IMR-90 (cell line): ENCODE results near the gene SCFD2. TPM values are rescaled to one million over a fixed set of nuclear protein-coding genes. Genes with fewer than 3 reads are reported as not detected.

ENCODE experiments used
- ATAC-seq: fragments of 200-7000 bp; cut with Tn5 transposase; 2 replicates; pipeline ENCODE4 v1.9.1; 2020; ENCODE audit warnings: low read depth, mild to moderate bottlenecking, moderate library complexity
- BruUV-seq: library from RNA; stranded (reverse); fragments of 400-500 nt; replicated peaks from 2 replicates; lab custom pipeline; 2021; lab: Mats Ljungman, UMichigan
- CTCF ChIA-PET: fragments of 300-600 bp; formaldehyde crosslinking; extraction: SDS; loops from one replicate; lab custom pipeline; 2021; ENCODE audit warnings: antibody characterized with exemption; lab: Yijun Ruan, JAX
- POLR2A ChIA-PET: fragments of 300-600 bp; sonication (Branson Sonifier 250); formaldehyde crosslinking; loops from one replicate; lab custom pipeline; 2022; ENCODE audit warnings: antibody characterized with exemption; ENCODE audit not compliant: unreplicated experiment; lab: Charles Lee
- DNase-seq: peaks from one replicate; pipeline ENCODE4 v3.0.0; 2013
- H2AFZ ChIP-seq: replicated peaks from 2 replicates; pipeline ENCODE3; 2013; ENCODE audit warnings: low read length, mild to moderate bottlenecking; ENCODE audit not compliant: poor library complexity
- H2AK5ac ChIP-seq: 2 replicates; pipeline ENCODE4 v1.6.1; 2013; ENCODE audit warnings: low read depth, low read length, inconsistent platforms
- H2AK9ac ChIP-seq: replicated peaks from 2 replicates; pipeline ENCODE3; 2013; ENCODE audit warnings: mild to moderate bottlenecking, low read depth, low read length, moderate library complexity; ENCODE audit not compliant: poor library complexity
- H2BK120ac ChIP-seq: 2 replicates; pipeline ENCODE4 v1.6.1; 2013; ENCODE audit warnings: low read depth, low read length, inconsistent platforms
- H2BK15ac ChIP-seq: 3 replicates; pipeline ENCODE4 v1.6.1; 2013; ENCODE audit warnings: low read depth, low read length, inconsistent platforms
- H2BK20ac ChIP-seq: 2 replicates; pipeline ENCODE4 v1.6.1; 2013; ENCODE audit warnings: low read depth, mild to moderate bottlenecking, inconsistent platforms, low read length, moderate library complexity
- H2BK5ac ChIP-seq: 2 replicates; pipeline ENCODE4 v1.6.1; 2013; ENCODE audit warnings: mild to moderate bottlenecking, low read depth, low read length, inconsistent platforms; ENCODE audit not compliant: poor library complexity, severe bottlenecking
- H3K14ac ChIP-seq: replicated peaks from 2 replicates; pipeline ENCODE4 v1.6.1; 2013; ENCODE audit warnings: low read depth, low read length, inconsistent platforms
- H3K18ac ChIP-seq: 2 replicates; pipeline ENCODE4 v1.6.1; 2013; ENCODE audit warnings: low read depth, low read length, control low read depth
- H3K23ac ChIP-seq: 2 replicates; pipeline ENCODE4 v1.6.1; 2013; ENCODE audit warnings: low read depth, low read length, inconsistent platforms
- H3K27ac ChIP-seq: 2 replicates; pipeline ENCODE4 v1.5.1; 2013; ENCODE audit warnings: mild to moderate bottlenecking, control low read depth, low read length; ENCODE audit not compliant: insufficient read depth
- H3K27me3 ChIP-seq: 2 replicates; pipeline ENCODE4 v1.6.1; 2013; ENCODE audit warnings: low read length; ENCODE audit not compliant: control insufficient read depth, insufficient read depth
- H3K36me3 ChIP-seq: 2 replicates; pipeline ENCODE4 v1.6.1; 2013; ENCODE audit warnings: low read length, mixed read lengths; ENCODE audit not compliant: control insufficient read depth, insufficient read depth
- H3K4ac ChIP-seq: 2 replicates; pipeline ENCODE4 v1.6.1; 2013; ENCODE audit warnings: low read depth, low read length, inconsistent platforms
- H3K4me1 ChIP-seq: 2 replicates; pipeline ENCODE4 v1.6.1; 2013; ENCODE audit warnings: low read length, mixed read lengths; ENCODE audit not compliant: control insufficient read depth, insufficient read depth
- H3K4me2 ChIP-seq: 2 replicates; pipeline ENCODE4 v1.6.1; 2013; ENCODE audit warnings: low read depth, mild to moderate bottlenecking, control low read depth, low read length, moderate library complexity
- H3K4me3 ChIP-seq: 2 replicates; pipeline ENCODE4 v1.5.1; 2013; ENCODE audit warnings: low read depth, mild to moderate bottlenecking, control low read depth, low read length, moderate library complexity; ENCODE audit not compliant: insufficient read depth
- H3K56ac ChIP-seq: 2 replicates; pipeline ENCODE4 v1.6.1; 2013; ENCODE audit warnings: low read length, inconsistent platforms; ENCODE audit not compliant: insufficient read depth; ENCODE audit errors: extremely low read depth
- H3K79me1 ChIP-seq, 2 experiments: 2 replicates each; pipeline ENCODE4 v1.6.1; 2013; ENCODE audit warnings: low read length in 2 of 2, inconsistent platforms in 1 of 2, low read depth in 1 of 2
- H3K9ac ChIP-seq: 2 replicates; pipeline ENCODE4 v1.6.1; 2013; ENCODE audit warnings: low read depth, low read length, control low read depth
- H3K9me1 ChIP-seq: 2 replicates; pipeline ENCODE4 v1.6.1; 2013; ENCODE audit warnings: low read length, inconsistent platforms; ENCODE audit not compliant: insufficient read depth
- H3K9me3 ChIP-seq: 2 replicates; pipeline ENCODE4 v1.6.1; 2013; ENCODE audit warnings: low read length; ENCODE audit not compliant: control insufficient read depth, insufficient read depth
- H4K20me1 ChIP-seq: 2 replicates; pipeline ENCODE4 v1.6.1; 2013; ENCODE audit warnings: low read length, inconsistent platforms; ENCODE audit not compliant: insufficient read depth
- H4K5ac ChIP-seq: 2 replicates; pipeline ENCODE4 v1.6.1; 2013; ENCODE audit warnings: mild to moderate bottlenecking, low read depth, low read length, control low read depth
- H4K8ac ChIP-seq, 2 experiments: 2 replicates each; pipeline ENCODE4 v1.6.1; 2013; ENCODE audit warnings: low read depth in 2 of 2, low read length in 2 of 2, control low read depth in 1 of 2, inconsistent platforms in 1 of 2
- H4K91ac ChIP-seq: 2 replicates; pipeline ENCODE4 v1.6.1; 2013; ENCODE audit warnings: low read depth, low read length, inconsistent platforms; ENCODE audit not compliant: insufficient read depth
- BHLHE40 ChIP-seq: fragments of 150-350 bp; IDR thresholded peaks from 2 replicates; pipeline ENCODE4 v1.6.1; 2016; ENCODE audit warnings: mild to moderate bottlenecking, low read depth, low read length
- CEBPB ChIP-seq: IDR thresholded peaks from 2 replicates; pipeline ENCODE4 v1.6.1; 2012; ENCODE audit warnings: low read depth, low read length, improper control_type of control experiment
- CTCF ChIP-seq: conservative IDR thresholded peaks from 2 replicates; pipeline ENCODE4 v1.5.1; 2012; ENCODE audit warnings: mild to moderate bottlenecking, low read depth, low read length, improper control_type of control experiment
- ELK1 ChIP-seq: fragments of 150-350 bp; IDR thresholded peaks from 2 replicates; pipeline ENCODE4 v1.6.1; 2016; ENCODE audit warnings: low read depth, mild to moderate bottlenecking, low read length, moderate library complexity, borderline replicate concordance
- MAFK ChIP-seq: IDR thresholded peaks from 2 replicates; pipeline ENCODE4 v1.6.1; 2012; ENCODE audit warnings: low read depth, low read length, improper control_type of control experiment
- MXI1 ChIP-seq: IDR thresholded peaks from 2 replicates; pipeline ENCODE4 v1.6.1; 2012; ENCODE audit warnings: low read depth, mild to moderate bottlenecking, low read length, moderate library complexity, borderline replicate concordance
- NFE2L2 ChIP-seq: fragments of 150-350 bp; IDR thresholded peaks from 2 replicates; pipeline ENCODE4 v1.6.1; 2016; ENCODE audit warnings: low read depth, mild to moderate bottlenecking, low read length
- POLR2A ChIP-seq: IDR thresholded peaks from 2 replicates; pipeline ENCODE4 v1.6.1; 2012; ENCODE audit warnings: mild to moderate bottlenecking, low read depth, low read length
- RAD21 ChIP-seq: IDR thresholded peaks from 2 replicates; pipeline ENCODE4 v1.6.1; 2012; ENCODE audit warnings: low read length, improper control_type of control experiment
- RCOR1 ChIP-seq: IDR thresholded peaks from 2 replicates; pipeline ENCODE4 v1.6.1; 2012; ENCODE audit warnings: mild to moderate bottlenecking, low read length, improper control_type of control experiment; ENCODE audit not compliant: insufficient replicate concordance
- USF2 ChIP-seq: fragments of 150-350 bp; IDR thresholded peaks from 2 replicates; pipeline ENCODE4 v1.6.1; 2017; ENCODE audit warnings: mild to moderate bottlenecking, antibody characterized with exemption, low read length, low read depth
- WGBS, 2 experiments: methylation state at CpG; one replicate each; pipeline versions ENCODE4 v1.1.5 to v1.1.7; 2013; ENCODE audit warnings: missing lambda C conversion rate in 2 of 2; ENCODE audit not compliant: insufficient read length in 1 of 2; ENCODE audit errors: extremely low coverage in 2 of 2; 5-methylcytosine and 5-hydroxymethylcytosine counted together
- dilution Hi-C: fragments of 300-500 bp; cut with HindIII; formaldehyde crosslinking; loops from one replicate; pipeline ENCODE4 v1.14.3; 2018; ENCODE audit warnings: low sequenced_read_pairs; ENCODE audit not compliant: unreplicated experiment
- in situ Hi-C: fragments of 300-500 bp; cut with MboI; formaldehyde crosslinking; loops from 3 replicates; pipeline ENCODE4 v1.14.3; 2019; ENCODE audit warnings: low sequenced_read_pairs, inconsistent platforms, mixed read lengths
- intact Hi-C: fragments of 100-400 bp; cut with micrococcal nuclease; formaldehyde crosslinking; loops from 2 replicates; pipeline ENCODE4 v1.10.0; 2022
- polyA plus RNA-seq, 3 experiments: library from polyadenylated mRNA; depleted of rRNA; stranded (reverse); fragments of >200 nt; gene quantifications; 2 replicates each; pipeline ENCODE4 v1.2.3, GENCODE V29; 2012; ENCODE audit warnings: low replicate concordance in 1 of 3
- total RNA-seq: library from RNA; depleted of rRNA; stranded (reverse); fragments of >200 nt; gene quantifications from 2 replicates; pipeline ENCODE4 v1.2.3, GENCODE V29; 2012

The SCFD2 gene
- total and polyA plus RNA-seq, 2 of the 4 experiments (the other 2 are of a cell fraction), result 18.9 to 62.4 TPM

- H3K9me3 ChIP-seq, result no peaks in the 10 kb centered on the region
- no peak overlapping the region; the same call in 1 of the 2 replicates for H2AK5ac ChIP-seq
- H3K14ac ChIP-seq, result 0 out of 2 replicates have a peak overlapping the region, but pooled peaks have one; percentile 4
- H2AK9ac ChIP-seq, result no peak overlapping the region
- no peak overlapping the region for H3K9ac ChIP-seq
- DNase-seq (no peak), ATAC-seq (no peak)
- no TSS peak for BruUV-seq
- WGBS, 2 experiments, result no CpG with 5 or more reads among the region's 6 CpGs
- peak overlapping the region; percentile 27; the same call in 1 of the 2 replicates for H3K18ac ChIP-seq
- H4K91ac ChIP-seq, result no peak overlapping the region
- no peak overlapping the region for H3K23ac ChIP-seq
- POLR2A ChIA-PET, result no interaction called here
- no peak overlapping the region for H4K5ac ChIP-seq
- H3K4me2 ChIP-seq, result no peak overlapping the region
- no peak overlapping the region for H2AFZ ChIP-seq
- no peak overlapping the region for H3K27ac ChIP-seq
- CTCF ChIA-PET, result no interaction called here
- no peak overlapping the region for H2BK15ac ChIP-seq
- H3K79me1 ChIP-seq, result no peaks in the 10 kb centered on the region
- H2BK20ac ChIP-seq, result no peak overlapping the region
- no peaks in the 10 kb centered on the region; the same call in 1 of the 2 replicates for H3K36me3 ChIP-seq
- no peak overlapping the region for H2BK5ac ChIP-seq
- peaks cover 16% of the 10 kb centered on the region for H3K4me1 ChIP-seq
- in situ Hi-C loops (no loop called here), intact Hi-C loops (no loop called here), dilution Hi-C loops (no loop called here)
- H3K4me3 ChIP-seq, result no peak overlapping the region
- TF ChIP-seq RCOR1, result no peak
- no peak for TF ChIP-seq MXI1
- TF ChIP-seq NFE2L2, result no peak
- TF ChIP-seq RAD21, result no peak
- TF ChIP-seq ELK1, result no peak
- no peak for TF ChIP-seq CTCF
- no peak for TF ChIP-seq POLR2A
- TF ChIP-seq CEBPB, result no peak
- no peak for TF ChIP-seq USF2
- no peak for TF ChIP-seq MAFK
- TF ChIP-seq BHLHE40, result no peak
- H2BK120ac ChIP-seq, result peak overlapping the region; percentile 29; the same call in 1 of the 2 replicates
- no peak overlapping the region for H4K8ac ChIP-seq
- H3K27me3 ChIP-seq, result no peaks in the 10 kb centered on the region
- peaks cover 2% of the 10 kb centered on the region for H3K9me1 ChIP-seq
- no peaks in the 10 kb centered on the region for H4K20me1 ChIP-seq
- H3K56ac ChIP-seq, result no peak overlapping the region
- H3K4ac ChIP-seq, result peak overlapping the region; percentile 11
Observed at GRCh38 chr4:52915730-52916300, 450.0 kb downstream of the SCFD2 start.
